ENCODE results near the gene AHCTF1. TPM values are rescaled to one million over a fixed set of nuclear protein-coding genes. Genes with fewer than 3 reads are reported as not detected.
"Not testable (repeated sequence)": the region's sequence is repeated elsewhere in the genome, so short reads cannot be mapped to it uniquely, and the experiment has no call there.

Gene AHCTF1
- total and polyA plus RNA-seq, 9 donors: 21.1 to 35.9 (median 27.4) TPM

DNA sequence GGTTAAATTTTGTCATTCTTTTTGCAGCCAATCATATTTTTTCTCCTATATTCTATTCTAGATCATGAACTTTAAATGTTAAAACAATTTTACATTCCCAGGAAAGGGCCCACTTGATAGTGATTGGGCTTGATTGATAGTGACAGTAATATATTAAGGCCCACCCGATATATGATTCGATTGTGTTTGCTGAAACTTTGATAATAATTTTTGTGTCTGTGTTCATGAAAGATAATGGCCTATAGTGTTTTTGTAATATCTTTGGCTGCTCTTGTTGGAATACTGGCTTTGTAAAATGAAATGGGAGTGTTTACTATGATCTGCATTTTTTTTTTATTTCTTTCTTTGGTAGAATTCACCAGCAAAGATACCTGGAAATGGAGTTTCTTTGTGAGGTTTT, 107.2 kb downstream of the AHCTF1 start:
- H3K9me3 ChIP-seq (replicated peaks; ENCODE audit: control insufficient read depth, low read depth, low read length): peaks cover 5% of the 10 kb centered on the region
- no peak overlapping the region for H3K27ac ChIP-seq (ENCODE audit: low read length)
- no peak overlapping the region for H3K4me3 ChIP-seq (ENCODE audit: low read length)
- H3K4me1 ChIP-seq (ENCODE audit: control insufficient read depth, insufficient read depth, low read length): no peaks in the 10 kb centered on the region
- no peak for DNase-seq
- no peaks in the 10 kb centered on the region for H3K27me3 ChIP-seq (ENCODE audit: control insufficient read depth, insufficient read depth, low read length)
- WGBS (ENCODE audit: insufficient coverage): no CpG with 5 or more reads among the region's 2 CpGs
- no peaks in the 10 kb centered on the region for H3K36me3 ChIP-seq (ENCODE audit: control insufficient read depth, insufficient read depth, low read length)

DNA sequence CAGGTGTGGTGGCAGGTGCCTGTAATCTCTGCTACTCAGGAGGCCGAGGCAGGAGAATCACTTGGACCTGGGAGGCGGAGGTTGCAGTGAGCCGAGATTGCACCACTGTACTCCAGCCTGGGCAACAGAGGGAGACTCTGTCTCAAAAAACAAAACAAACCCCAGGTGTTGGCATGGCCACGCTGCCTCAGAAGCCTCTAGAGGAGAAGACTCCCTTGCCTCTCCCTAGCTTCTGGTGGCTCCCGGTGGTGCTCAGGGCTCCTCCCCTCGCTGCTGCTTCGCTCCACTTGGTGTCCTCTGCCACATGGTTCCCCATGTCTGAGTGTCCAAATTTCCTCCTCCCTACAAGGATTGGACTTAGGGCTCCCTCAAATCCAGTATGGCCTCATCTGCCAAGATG, 109.6 kb downstream of the AHCTF1 start:
- H3K27ac ChIP-seq (ENCODE audit: low read length); H3K4me1 ChIP-seq (ENCODE audit: control insufficient read depth, insufficient read depth, low read length); H3K36me3 ChIP-seq (ENCODE audit: control insufficient read depth, insufficient read depth, low read length); H3K27me3 ChIP-seq (ENCODE audit: control insufficient read depth, insufficient read depth, low read length); H3K4me3 ChIP-seq (ENCODE audit: low read length); H3K9me3 ChIP-seq (replicated peaks; ENCODE audit: control insufficient read depth, low read depth, low read length); DNase-seq: not testable (repeated sequence)
- WGBS (ENCODE audit: insufficient coverage): 87% methylated on average over 7 of the region's 7 CpGs

DNA sequence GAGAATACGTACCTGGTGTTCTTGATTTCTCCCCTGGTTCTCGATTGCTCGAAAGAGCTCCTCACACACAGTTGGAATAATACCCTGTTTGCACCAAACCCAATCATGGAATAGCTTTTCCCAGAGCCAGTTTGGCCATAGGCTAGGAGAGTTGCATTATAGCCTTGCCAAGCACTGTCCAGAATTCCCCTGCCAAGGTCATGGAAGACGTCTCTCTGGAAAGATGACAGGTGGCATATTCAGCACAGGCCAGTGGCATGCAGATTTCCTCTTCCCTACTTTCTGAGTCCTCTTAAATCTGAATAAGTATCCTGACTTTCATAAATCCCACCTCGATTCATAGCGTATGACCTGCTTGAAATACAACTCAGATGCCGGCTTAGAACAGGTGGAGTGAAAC, 111.1 kb downstream of the AHCTF1 start:
- no peak overlapping the region for H3K4me3 ChIP-seq (ENCODE audit: low read length)
- 50% methylated on average over 1 of the region's 7 CpGs for WGBS (ENCODE audit: insufficient coverage)
- DNase-seq: no peak
- no peaks in the 10 kb centered on the region for H3K4me1 ChIP-seq (ENCODE audit: control insufficient read depth, insufficient read depth, low read length)
- no peaks in the 10 kb centered on the region for H3K36me3 ChIP-seq (ENCODE audit: control insufficient read depth, insufficient read depth, low read length)
- H3K27me3 ChIP-seq (ENCODE audit: control insufficient read depth, insufficient read depth, low read length): no peaks in the 10 kb centered on the region
- H3K27ac ChIP-seq (ENCODE audit: low read length): no peak overlapping the region
- H3K9me3 ChIP-seq (replicated peaks; ENCODE audit: control insufficient read depth, low read depth, low read length): no peaks in the 10 kb centered on the region

DNA sequence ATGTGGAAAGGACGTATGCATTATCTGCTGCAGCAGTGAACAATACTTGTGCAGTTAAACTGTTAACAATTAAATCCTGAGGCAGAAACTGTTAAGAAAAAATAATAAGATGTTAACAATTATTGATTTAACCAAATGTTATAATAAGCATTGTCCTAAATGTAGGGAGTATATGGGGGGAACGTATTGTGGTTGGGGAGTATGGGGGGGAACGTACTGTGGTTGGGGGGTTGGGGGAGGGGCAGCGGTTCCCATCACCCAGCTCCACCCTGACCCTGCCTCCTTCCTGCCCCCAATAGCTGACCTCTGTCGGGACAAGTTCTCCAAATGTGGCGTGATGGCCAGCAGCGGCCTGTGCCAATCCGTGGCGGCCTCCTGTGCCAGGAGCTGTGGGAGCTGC, 114.0 kb downstream of the AHCTF1 start:
- DNase-seq: peak; percentile 60
- H3K9me3 ChIP-seq (replicated peaks; ENCODE audit: control insufficient read depth, low read depth, low read length); H3K27ac ChIP-seq (ENCODE audit: low read length); H3K27me3 ChIP-seq (ENCODE audit: control insufficient read depth, insufficient read depth, low read length); H3K4me3 ChIP-seq (ENCODE audit: low read length); H3K4me1 ChIP-seq (ENCODE audit: control insufficient read depth, insufficient read depth, low read length); H3K36me3 ChIP-seq (ENCODE audit: control insufficient read depth, insufficient read depth, low read length): not testable (repeated sequence)
- no CpG with 5 or more reads among the region's 9 CpGs for WGBS (ENCODE audit: insufficient coverage)

DNA sequence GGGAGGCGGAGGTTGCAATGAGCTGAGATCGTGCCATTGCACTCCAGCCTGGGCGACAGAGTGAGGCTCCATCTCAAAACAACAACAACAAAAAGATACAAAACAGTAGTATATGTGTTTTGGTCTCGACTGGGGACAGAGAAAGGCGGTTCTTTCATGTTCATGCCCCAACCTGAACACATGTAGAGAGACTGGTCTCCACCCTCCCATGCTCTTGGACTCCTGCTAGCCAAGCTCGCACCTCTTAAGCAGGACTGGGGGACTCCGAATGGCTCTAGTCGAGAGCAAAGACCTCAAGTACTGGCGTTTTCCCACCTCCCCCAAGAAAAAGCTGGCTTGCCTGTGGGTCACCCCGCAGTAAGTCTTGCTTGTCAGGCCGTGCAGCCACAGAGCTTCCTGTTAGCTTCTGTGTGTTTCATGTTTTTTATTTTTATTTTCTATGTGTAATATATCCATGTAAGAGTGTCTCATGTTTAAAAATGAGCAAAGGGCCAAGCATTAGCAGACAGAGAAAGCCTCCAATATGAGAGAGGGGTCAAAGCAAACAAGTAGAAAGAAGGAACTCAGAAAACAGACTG, 116.0 kb downstream of the AHCTF1 start:
- H3K9me3 ChIP-seq (replicated peaks; ENCODE audit: control insufficient read depth, low read depth, low read length): no peaks in the 10 kb centered on the region

DNA sequence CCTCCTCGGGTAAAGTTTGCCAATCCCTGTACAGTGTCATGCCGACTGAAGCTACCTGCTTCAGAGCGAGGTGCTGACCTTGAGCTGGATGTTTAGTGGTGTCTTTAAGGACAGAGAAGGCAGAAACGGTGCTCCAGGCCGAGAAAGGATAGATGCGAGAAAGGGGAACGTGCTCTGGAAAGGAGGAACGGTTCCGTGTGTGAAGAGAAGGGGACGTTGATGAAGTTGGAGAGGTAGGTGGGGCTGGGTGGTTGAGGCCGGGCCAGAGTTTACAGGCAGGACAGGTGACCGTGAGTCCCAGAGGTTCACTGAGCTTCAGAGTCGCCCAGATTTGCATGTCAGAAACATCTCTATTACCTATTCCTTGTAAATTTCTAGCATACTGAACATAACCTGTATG, 116.9 kb downstream of the AHCTF1 start:
- no peaks in the 10 kb centered on the region for H3K4me1 ChIP-seq (ENCODE audit: control insufficient read depth, insufficient read depth, low read length)
- H3K27me3 ChIP-seq (ENCODE audit: control insufficient read depth, insufficient read depth, low read length): no peaks in the 10 kb centered on the region
- DNase-seq: no peak
- 74% methylated on average over 11 of the region's 13 CpGs for WGBS (ENCODE audit: insufficient coverage)
- H3K9me3 ChIP-seq (replicated peaks; ENCODE audit: control insufficient read depth, low read depth, low read length): no peaks in the 10 kb centered on the region
- H3K27ac ChIP-seq (ENCODE audit: low read length): no peak overlapping the region
- no peak overlapping the region for H3K4me3 ChIP-seq (ENCODE audit: low read length)
- H3K36me3 ChIP-seq (ENCODE audit: control insufficient read depth, insufficient read depth, low read length): no peaks in the 10 kb centered on the region

More for the DNA sequence above, 116.0 kb downstream of the AHCTF1 start:
- H3K27ac ChIP-seq (ENCODE audit: low read length): no peak overlapping the region
- H3K36me3 ChIP-seq (ENCODE audit: control insufficient read depth, insufficient read depth, low read length): no peaks in the 10 kb centered on the region
- H3K4me1 ChIP-seq (ENCODE audit: control insufficient read depth, insufficient read depth, low read length): no peaks in the 10 kb centered on the region
- WGBS (ENCODE audit: insufficient coverage): 60% methylated on average over 1 of the region's 11 CpGs
- no peak for DNase-seq
- no peak overlapping the region for H3K4me3 ChIP-seq (ENCODE audit: low read length)
- H3K27me3 ChIP-seq (ENCODE audit: control insufficient read depth, insufficient read depth, low read length): no peaks in the 10 kb centered on the region

DNA sequence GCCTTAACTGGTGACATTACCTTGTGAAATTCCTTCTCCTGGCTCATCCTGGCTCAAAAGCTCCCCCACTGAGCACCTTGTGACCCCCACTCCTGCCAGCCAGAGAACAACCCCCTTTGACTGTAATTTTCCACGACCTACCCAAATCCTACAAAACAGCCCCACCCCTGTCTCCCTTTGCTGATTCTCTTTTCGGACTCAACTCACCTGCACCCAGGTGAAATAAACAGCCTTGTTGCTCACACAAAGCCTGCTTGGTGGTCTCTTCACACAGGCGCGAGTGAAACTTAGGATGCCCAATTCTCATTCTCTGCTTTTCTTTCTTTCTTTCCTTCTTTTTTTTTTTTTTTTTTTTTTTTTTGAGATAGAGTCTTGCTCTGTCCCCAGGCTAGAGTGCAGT, 118.4 kb downstream of the AHCTF1 start:
- H3K27ac ChIP-seq (ENCODE audit: low read length); H3K36me3 ChIP-seq (ENCODE audit: control insufficient read depth, insufficient read depth, low read length); H3K4me1 ChIP-seq (ENCODE audit: control insufficient read depth, insufficient read depth, low read length); H3K27me3 ChIP-seq (ENCODE audit: control insufficient read depth, insufficient read depth, low read length); H3K9me3 ChIP-seq (replicated peaks; ENCODE audit: control insufficient read depth, low read depth, low read length); DNase-seq; H3K4me3 ChIP-seq (ENCODE audit: low read length): not testable (repeated sequence)
- 59% methylated on average over 2 of the region's 4 CpGs for WGBS (ENCODE audit: insufficient coverage)

DNA sequence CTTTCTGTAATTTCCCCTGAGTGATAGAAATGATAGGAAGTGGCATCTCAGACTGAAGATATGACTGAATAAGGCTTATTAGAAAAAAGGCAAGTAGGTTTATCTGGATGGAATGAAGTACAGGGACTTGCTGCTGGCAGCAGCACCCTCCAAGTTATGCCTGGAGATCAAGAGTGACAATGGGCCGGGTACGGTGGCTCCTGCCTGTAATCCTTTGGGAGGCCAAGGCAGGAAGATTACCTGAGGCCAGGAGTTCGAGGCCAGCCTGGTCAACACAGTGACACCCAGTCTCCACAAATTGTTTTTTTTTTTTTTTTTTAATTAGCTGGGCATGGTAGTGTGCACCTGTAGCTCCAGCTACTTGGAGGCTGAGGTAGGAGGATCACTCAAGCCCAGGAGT, 119.8 kb downstream of the AHCTF1 start:
- Histone ChIP-seq H3K4me1 (ENCODE audit: control insufficient read depth, insufficient read depth, low read length) (no peaks in the 10 kb centered on the region), H3K27ac (ENCODE audit: low read length) (no peak overlapping the region), H3K4me3 (ENCODE audit: low read length) (no peak overlapping the region), H3K9me3 (replicated peaks; ENCODE audit: control insufficient read depth, low read depth, low read length) (no peaks in the 10 kb centered on the region), H3K36me3 (ENCODE audit: control insufficient read depth, insufficient read depth, low read length) (no peaks in the 10 kb centered on the region), H3K27me3 (ENCODE audit: control insufficient read depth, insufficient read depth, low read length) (no peaks in the 10 kb centered on the region)
- WGBS (ENCODE audit: insufficient coverage): 82% methylated on average over 2 of the region's 3 CpGs
- DNase-seq: no peak

DNA sequence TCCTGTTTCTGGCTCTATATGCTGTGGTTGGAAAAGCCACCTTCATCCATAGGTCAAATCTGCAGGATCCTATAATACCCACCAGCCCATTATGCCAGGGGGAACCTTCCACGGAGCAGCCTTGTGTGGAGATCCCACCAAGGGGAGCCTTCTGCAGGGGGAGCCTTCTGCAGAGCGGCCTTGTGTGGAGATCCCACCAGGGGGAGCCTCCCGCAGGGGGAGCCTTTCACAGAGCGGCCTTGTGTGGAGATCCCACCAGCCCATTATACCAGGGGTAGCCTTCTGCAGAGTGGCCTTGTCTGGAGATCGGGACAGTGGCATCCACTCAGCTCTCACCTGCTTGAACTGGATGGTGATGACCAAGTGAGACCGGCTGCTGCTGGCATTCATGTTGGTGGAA, 122.3 kb downstream of the AHCTF1 start:
- no peak overlapping the region for H3K4me3 ChIP-seq (ENCODE audit: low read length)
- H3K36me3 ChIP-seq (ENCODE audit: control insufficient read depth, insufficient read depth, low read length): no peaks in the 10 kb centered on the region
- H3K4me1 ChIP-seq (ENCODE audit: control insufficient read depth, insufficient read depth, low read length): no peaks in the 10 kb centered on the region
- H3K27ac ChIP-seq (ENCODE audit: low read length): no peak overlapping the region
- no peaks in the 10 kb centered on the region for H3K9me3 ChIP-seq (replicated peaks; ENCODE audit: control insufficient read depth, low read depth, low read length)
- no peaks in the 10 kb centered on the region for H3K27me3 ChIP-seq (ENCODE audit: control insufficient read depth, insufficient read depth, low read length)
- 93% methylated on average over 2 of the region's 6 CpGs for WGBS (ENCODE audit: insufficient coverage)
- no peak for DNase-seq

DNA sequence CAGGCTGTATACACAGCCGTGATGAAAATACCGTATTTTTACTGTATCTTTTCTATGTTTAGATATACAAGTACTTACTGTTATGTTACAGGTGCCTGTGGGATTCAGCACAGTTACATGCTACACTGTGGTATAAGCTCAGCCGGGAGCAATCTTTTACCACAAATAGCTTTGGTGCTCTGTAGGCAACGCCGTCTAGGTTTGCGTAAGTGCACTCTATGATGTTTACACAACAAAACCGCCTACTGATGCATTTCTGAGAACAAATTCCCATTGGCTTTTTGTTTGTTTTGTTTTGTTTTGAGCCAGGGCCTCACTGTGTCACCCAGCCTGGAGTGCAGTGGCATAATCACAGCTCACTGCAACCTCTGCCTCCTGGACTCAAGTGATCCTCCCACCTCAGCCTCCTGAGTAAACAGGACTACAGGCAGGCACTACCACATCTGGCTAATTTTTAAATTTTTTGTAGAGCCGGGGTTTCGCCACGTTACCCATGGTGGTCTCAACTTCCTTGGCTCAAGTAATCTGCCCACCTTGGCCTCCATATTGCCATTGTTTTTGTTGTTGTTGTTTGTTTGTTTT, 126.5 kb downstream of the AHCTF1 start:
- no CpG with 5 or more reads among the region's 10 CpGs for WGBS (ENCODE audit: insufficient coverage)
- Histone ChIP-seq H3K4me1 (ENCODE audit: control insufficient read depth, insufficient read depth, low read length) (peaks cover 3% of the 10 kb centered on the region), H3K9me3 (replicated peaks; ENCODE audit: control insufficient read depth, low read depth, low read length) (no peaks in the 10 kb centered on the region), H3K4me3 (ENCODE audit: low read length) (no peak overlapping the region), H3K36me3 (ENCODE audit: control insufficient read depth, insufficient read depth, low read length) (no peaks in the 10 kb centered on the region), H3K27me3 (ENCODE audit: control insufficient read depth, insufficient read depth, low read length) (no peaks in the 10 kb centered on the region), H3K27ac (ENCODE audit: low read length) (no peak overlapping the region)
- no peak for DNase-seq

DNA sequence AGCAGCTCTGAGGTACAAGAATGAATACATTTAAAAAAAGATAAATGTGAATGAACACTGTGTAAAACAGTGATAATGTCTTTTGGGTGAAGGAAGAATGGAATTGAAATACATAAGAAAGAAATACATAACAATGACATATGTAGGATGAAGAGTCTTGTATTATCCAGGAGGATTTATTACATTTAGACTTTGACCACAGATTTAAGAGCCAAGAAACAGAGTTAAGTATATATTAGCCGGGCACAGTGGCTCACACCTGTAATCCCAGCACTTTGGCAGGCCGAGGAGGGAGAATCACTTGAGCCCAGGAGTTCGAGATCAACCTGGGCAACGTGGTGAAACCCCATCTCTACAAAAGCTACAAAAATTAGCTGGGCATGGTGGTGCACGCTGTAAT, 127.9 kb downstream of the AHCTF1 start:
- Histone ChIP-seq H3K9me3 (replicated peaks; ENCODE audit: control insufficient read depth, low read depth, low read length) (no peaks in the 10 kb centered on the region), H3K4me1 (ENCODE audit: control insufficient read depth, insufficient read depth, low read length) (peaks cover 10% of the 10 kb centered on the region), H3K36me3 (ENCODE audit: control insufficient read depth, insufficient read depth, low read length) (no peaks in the 10 kb centered on the region), H3K27ac (ENCODE audit: low read length) (no peak overlapping the region), H3K4me3 (ENCODE audit: low read length) (no peak overlapping the region), H3K27me3 (ENCODE audit: control insufficient read depth, insufficient read depth, low read length) (no peaks in the 10 kb centered on the region)
- DNase-seq: no peak
- 82% methylated on average over 2 of the region's 5 CpGs for WGBS (ENCODE audit: insufficient coverage)

All from muscle of leg (tissue), 11 donors.